NT2/D1 (cell line): Measurements from ENCODE around the gene ARSG.

ENCODE experiments used
- YY1 ChIP-seq: IDR thresholded peaks from 2 replicates; pipeline ENCODE4 v1.6.1; 2011; ENCODE audit not compliant: insufficient read length, insufficient read depth
- ZNF274 ChIP-seq: IDR thresholded peaks from 2 replicates; pipeline ENCODE4 v1.6.1; 2011; ENCODE audit warnings: mild to moderate bottlenecking, low read depth, low read length

DNA sequence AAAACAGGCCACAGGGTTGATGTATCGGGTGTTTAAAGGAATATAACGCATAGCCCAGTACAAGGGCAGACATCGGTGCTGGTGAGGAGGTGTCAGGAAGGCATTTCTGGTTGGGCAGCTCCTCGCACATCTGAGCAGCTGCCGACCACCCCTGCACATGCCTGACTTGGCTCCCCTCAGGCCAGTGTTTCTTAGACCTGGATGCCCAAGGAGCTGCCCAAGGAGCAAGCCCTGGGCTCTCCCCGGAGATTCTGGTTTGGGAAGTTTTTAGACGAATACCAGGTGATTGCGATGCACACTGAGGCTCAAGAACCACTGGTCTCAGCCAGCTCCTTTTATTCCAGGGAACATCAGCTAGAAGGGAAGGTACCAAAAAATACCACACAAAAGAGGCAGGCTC, 154.4 kb downstream of the ARSG start:
- TF ChIP-seq ZNF274 = no peak
- TF ChIP-seq YY1 = no peak
